Measurements from ENCODE around the gene OLIG3.
A peak's percentile ranks its signal among the peaks of the same experiment; 100 is the strongest.

Gene OLIG3

GRCh38 chr6:137494281-137494987, at the start of gene OLIG3:
Gene OLIG3 (minus strand): TSS chr6:137494394. CDS start chr6:137494170, 224 bp downstream.
- DNase-seq, result peak in 2 of 3 donors; percentile 34 to 54

DNA sequence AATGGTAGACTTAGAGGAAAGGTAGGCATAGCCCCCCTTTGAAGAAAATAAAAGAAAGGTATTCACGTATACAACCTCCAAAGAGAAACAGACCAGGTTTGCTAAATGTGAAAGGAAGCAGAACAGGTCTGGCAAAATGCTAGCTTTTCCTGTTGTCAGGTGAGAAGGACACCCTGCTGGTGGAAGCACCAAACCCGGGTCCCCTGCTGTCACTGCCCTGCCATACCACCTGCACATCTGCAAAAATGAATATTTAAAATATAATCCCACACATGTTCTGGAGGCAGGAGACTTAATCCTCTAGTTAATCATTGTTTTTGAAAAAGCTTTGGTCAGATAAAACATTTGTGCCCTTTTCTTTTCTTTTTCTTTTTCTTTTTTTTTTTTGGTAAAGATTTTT, 48.9 kb upstream of the OLIG3 start:
- DNase-seq, result no peak

GRCh38 chr6:137542713-137543112, 48.5 kb upstream of the OLIG3 start:
- no peak for DNase-seq

GRCh38 chr6:137541534-137542063, 47.4 kb upstream of the OLIG3 start:
- DNase-seq, result no peak

GRCh38 chr6:137536104-137536773, 42.0 kb upstream of the OLIG3 start:
- DNase-seq, result no peak

DNA sequence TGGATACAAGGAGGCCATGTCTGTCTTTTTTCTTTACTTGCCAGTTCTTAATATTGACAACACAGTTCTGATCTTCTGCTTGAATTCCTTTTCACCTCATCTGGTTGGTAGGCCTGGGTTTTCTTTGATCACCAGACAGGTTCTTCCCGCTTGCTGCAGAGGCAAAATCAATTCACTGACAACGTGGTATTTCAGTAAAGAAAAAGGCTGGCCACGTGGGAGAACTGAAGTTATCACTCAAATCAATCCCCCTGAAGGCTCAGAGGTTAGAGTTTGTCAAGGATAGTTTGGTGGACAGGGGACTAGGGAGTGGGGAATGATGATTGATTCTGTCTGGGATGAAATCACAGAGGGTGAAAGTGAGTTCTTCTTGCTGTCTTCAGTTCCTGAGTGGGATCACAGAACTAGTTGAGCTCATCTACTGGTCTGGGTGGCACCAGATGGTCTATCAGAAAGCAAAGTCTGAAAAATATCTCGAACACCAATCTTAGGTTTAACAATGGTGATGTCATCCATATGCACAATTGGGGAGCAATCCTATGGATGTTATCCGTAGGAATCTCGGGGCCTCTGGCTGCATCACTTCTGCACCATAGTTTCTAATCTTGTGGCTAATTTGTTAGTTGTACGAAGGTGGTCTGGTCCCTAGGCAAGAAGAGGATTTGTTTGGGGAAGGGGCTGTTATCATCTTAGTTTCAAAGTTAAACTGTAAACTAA, 37.3 kb upstream of the OLIG3 start:
- DNase-seq, result no peak

DNA sequence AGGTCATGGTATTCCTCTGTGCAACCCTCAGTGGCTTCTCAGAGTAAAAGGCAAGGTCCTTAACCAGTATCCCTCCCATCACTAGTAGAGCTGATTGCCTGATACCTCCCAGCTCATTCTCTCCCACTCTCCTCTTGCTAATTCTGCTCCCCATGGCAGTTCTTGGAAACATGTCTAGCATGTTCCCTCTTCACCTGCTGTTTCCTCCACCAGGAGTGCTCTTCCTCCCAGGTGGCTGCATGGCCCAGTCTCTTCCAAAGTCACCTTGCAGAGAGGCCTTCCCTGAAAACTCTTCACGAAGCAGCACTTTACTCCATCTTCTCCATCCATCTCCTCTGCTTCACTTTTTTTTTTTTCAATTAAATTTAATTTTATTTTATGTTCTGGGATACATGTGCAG, 36.2 kb upstream of the OLIG3 start:
- no peak for DNase-seq

- no peak for DNase-seq
Measured at GRCh38 chr6:137522831-137523230, 28.6 kb upstream of the OLIG3 start.

GRCh38 chr6:137522198-137522798, 28.1 kb upstream of the OLIG3 start:
- peak in 1 of 3 donors; percentile 4 for DNase-seq

DNA sequence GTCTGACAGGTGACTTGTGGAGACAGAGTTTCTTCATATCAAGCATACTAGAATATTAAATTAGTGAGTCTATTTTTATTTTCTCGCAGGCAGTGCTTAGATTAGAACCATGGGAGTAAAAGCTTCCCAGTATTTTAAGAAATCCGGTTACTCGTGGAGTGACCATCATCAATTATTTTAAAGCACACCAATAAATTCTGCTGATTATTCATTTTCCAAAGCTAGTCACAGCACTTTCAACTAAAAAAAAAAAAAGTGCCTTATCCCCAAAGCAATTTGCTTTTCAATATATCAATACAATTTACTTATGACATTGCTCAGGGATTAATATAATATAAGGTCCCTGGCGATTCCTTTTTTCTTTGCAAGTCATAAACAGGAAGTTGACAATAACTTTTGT, 26.3 kb upstream of the OLIG3 start:
- no peak for DNase-seq

GRCh38 chr6:137519629-137520176, 25.5 kb upstream of the OLIG3 start:
- no peak for DNase-seq

DNA sequence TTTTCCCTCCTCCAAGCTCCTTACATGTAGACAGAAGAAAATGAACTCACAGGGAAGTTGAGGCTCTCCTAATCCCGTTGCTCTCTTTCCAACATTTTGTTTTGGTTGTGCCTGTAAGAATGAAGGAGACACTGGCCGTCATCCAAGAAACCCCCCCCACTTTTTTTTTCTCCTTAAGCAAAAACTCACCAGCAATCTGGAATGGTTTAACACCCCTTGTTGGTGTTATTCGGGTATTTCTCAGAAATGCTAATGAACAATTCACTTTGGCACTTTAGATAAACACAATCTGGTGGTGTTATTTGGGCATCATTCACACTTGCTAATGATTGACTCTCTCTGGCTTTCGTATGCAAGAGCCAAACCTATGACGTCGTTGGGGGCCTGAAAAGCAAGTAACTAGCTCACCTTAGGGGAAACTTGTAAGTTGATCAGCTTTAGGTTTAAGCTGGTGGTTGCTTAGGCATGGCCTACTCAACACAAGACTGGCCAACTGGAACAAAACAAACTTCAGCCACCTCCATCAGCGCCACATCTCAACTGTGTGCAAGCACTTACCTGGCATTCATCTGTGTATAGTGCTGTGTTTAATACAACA, 24.3 kb upstream of the OLIG3 start:
- DNase-seq, result no peak

DNA sequence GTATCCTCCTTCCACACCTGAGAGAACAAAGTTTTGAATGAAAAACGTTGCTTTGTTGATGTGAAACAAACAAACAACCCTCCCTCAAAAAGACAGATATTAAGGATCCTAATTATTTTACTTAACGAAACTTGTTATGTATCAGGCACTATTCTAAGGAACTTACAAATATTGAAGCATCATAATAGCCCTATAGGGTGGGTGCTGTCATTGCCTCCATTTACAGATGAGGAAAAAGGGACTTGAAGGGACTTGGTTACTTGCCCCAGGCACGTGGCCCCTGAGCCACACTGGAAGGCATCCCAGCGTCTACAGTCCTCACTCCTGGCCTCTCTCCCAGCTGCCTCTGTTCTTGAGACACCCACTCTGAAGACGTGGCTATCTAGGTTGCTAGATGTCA, 20.2 kb upstream of the OLIG3 start:
- DNase-seq, result no peak

DNA sequence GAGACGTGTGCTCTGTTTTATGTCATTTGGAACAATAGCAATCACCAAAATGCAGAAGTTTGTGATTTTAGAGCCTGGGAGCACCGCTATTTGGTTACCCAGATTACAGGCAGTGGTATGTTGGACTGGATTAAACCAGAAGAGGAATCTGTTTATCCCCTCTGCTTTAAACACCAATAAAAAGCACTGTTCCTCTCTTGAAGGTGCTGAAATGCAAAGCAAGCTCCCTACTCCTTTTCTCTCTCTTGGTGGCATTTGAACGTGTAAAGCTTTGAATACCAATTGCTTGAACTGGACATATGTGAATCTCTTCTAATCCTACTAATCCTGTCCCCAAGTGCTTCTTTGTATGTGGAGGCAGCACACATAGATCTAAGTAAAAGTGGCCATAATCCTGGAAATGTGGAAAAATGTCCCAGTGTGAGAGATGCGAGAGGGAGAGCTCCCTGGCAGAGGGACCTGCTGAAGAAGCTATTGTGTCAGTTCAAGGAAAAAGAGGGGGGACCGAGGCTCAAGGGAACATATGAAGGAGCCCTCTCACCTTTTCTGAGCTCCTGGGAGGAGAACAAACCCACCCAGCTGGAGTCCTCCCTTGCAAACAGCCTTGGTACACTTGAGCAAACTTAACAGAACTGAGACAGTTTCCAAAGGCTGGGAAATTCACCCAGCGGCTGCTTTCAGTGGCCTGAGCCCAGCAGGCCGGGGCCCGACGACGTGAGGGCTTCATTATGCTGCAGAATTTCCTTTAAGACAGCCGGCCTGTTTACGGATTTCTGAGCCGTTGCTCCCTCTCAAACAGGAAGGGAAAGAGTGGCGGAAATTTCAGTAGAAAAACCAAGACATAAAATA, 18.8 kb upstream of the OLIG3 start:
- DNase-seq, result no peak

- DNase-seq, result no peak
Measured at GRCh38 chr6:137510923-137511322, 16.7 kb upstream of the OLIG3 start.

DNA sequence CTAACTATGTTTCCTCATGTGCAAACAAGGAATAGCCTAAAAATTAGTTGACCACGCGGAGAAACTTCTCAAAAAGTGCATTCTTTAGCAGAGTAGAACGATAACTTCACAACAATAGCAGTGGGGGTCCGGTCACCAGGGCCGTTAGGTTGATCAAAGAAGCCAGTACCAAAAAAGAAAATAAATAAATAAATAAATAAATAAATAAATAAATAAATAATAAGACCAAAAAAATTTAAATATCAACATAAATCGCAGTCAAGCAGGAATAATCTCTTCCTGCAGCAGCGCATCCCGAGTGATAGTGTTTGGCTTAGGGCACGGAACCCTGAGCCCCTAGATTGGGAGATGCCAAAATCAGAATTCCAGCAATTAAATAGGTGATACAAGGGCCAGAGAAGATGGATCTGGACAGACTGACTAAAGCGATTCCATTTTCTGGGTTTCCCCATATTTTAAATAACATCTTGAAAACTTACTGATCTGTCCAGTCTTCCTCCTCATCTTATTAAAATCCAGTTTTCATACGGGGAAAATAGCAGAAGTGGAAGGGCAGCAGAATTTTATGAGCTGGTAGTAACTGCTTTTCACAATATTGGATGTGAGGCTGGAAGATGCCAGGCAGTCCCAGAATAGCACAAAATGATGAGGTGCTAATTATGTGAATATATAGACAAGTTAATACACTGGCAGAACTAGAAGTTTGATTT, 4.4 kb upstream of the OLIG3 start:
- no peak for DNase-seq

DNA sequence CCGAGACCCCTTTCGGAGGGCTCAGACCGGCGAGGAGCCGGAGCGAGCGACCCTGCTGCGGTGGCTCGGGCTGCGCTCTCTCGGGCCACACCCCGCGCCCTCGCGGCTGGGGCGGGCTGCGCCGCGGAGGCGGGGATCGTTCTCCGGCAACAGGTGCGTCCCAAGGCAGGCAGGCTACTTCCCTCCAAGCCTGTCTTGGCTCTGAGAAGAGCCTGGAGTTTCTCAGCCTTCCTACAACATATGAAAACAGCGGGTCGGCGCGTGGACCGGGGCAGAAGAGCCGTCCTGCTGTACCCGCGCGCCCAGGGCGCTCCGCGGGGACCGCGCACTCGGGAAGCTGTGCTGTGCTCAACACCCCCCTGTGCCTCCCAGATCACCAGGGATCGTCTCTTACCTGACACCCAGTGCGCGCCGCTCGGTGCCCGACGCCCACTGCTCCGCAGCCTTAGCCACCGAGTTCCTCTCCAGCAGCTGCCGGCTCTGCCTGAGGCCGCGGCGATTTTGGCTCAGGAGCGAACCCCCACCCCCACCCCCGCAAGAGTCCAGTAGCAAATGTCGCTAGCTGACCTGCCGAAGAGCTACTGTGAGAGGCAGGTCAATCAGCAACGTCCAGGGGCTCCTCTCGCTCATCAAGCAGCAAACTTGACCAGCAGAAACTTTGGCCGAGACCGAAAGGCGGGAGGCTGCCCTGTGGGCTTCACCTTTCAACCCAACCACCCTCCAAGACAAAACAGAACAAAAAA, 3.7 kb upstream of the OLIG3 start:
- DNase-seq, result peak in 1 of 3 donors; percentile 24

GRCh38 chr6:137496909-137497720, 2.9 kb upstream of the OLIG3 start:
- peak in 1 of 3 donors; percentile 11 for DNase-seq

GRCh38 chr6:137496368-137496767, 2.2 kb upstream of the OLIG3 start:
- no peak for DNase-seq
